Measurements from ENCODE around the gene ERG28. TPM values are rescaled to one million over a fixed set of nuclear protein-coding genes. Genes with fewer than 3 reads are reported as not detected.

The ERG28 gene
- total RNA-seq, 2 experiments from 2014 or later: 9.8 to 24.0 TPM

DNA sequence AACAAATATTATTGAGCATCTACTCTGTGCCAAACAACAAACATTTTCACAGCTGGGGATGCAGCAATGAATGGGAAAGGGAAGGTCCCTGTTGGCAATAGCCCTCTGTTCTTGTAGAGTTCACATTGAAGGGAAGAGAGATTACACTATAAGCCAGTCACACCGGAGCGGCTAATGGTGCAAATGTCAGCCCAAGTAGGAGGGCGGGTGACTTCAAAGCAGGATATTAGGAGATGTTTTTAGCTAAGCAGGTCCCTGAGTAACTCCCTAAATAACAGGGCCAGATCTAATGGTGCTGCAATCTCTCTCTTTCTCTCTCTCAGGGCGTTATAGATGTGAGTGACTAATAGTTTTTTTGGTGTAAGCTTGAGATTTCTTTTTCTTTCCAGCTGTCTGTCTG lies 51.6 kb downstream of the ERG28 start:
- no TSS peak for BruUV-seq (replicated peaks)

GRCh38 chr14:75607842-75608640 lies 52.6 kb downstream of the ERG28 start:
- H3K4me3 ChIP-seq (ENCODE audit: low read depth, low read length, poor library complexity, severe bottlenecking): no peak overlapping the region
- DNase-seq (ENCODE audit: low spot score): no peak
- no peak overlapping the region for H3K4me2 ChIP-seq (ENCODE audit: low read length)
- no peaks in the 10 kb centered on the region for H3K79me2 ChIP-seq (ENCODE audit: insufficient read depth, low read depth, low read length)
- H4K20me1 ChIP-seq (ENCODE audit: insufficient read depth, low read length): no peaks in the 10 kb centered on the region
- H3K9me3 ChIP-seq (ENCODE audit: low read length): no peaks in the 10 kb centered on the region
- H3K4me1 ChIP-seq (ENCODE audit: insufficient read depth, low read length, poor library complexity, severe bottlenecking): no peaks in the 10 kb centered on the region
- CTCF ChIA-PET (ENCODE audit: unreplicated experiment): no interaction called here
- H2AFZ ChIP-seq (ENCODE audit: low read length): no peak overlapping the region
- H3K36me3 ChIP-seq (ENCODE audit: insufficient read depth, low read length): no peaks in the 10 kb centered on the region
- POLR2A ChIA-PET: no interaction called here
- BruUV-seq (replicated peaks): no TSS peak
- no peak overlapping the region for H3K27ac ChIP-seq (ENCODE audit: low read depth, low read length, poor library complexity, severe bottlenecking)
- intact Hi-C loops (cut with micrococcal nuclease; ENCODE audit: unreplicated experiment): no loop called here
- TF ChIP-seq CTCF (conservative IDR thresholded peaks at IDR 0.05; ENCODE audit: low read length) (no peak), EZH2phosphoT487 (IDR thresholded peaks at IDR 0.05; ENCODE audit: borderline replicate concordance, low read depth, low read length) (no peak)
- H3K9me2 ChIP-seq (ENCODE audit: insufficient read depth, low read length): no peaks in the 10 kb centered on the region

More for the DNA sequence above, 51.6 kb downstream of the ERG28 start:
- no peak overlapping the region for H2AFZ ChIP-seq (ENCODE audit: low read length)
- intact Hi-C loops (cut with micrococcal nuclease; ENCODE audit: unreplicated experiment): no loop called here
- no peak overlapping the region for H3K4me2 ChIP-seq (ENCODE audit: low read length)
- no peak for DNase-seq (ENCODE audit: low spot score)
- H3K27ac ChIP-seq (ENCODE audit: low read depth, low read length, poor library complexity, severe bottlenecking): no peak overlapping the region
- H3K9me2 ChIP-seq (ENCODE audit: insufficient read depth, low read length): no peaks in the 10 kb centered on the region
- no peaks in the 10 kb centered on the region for H3K9me3 ChIP-seq (ENCODE audit: low read length)
- no peaks in the 10 kb centered on the region for H3K4me1 ChIP-seq (ENCODE audit: insufficient read depth, low read length, poor library complexity, severe bottlenecking)
- no peaks in the 10 kb centered on the region for H3K79me2 ChIP-seq (ENCODE audit: insufficient read depth, low read depth, low read length)
- no peak overlapping the region for H3K4me3 ChIP-seq (ENCODE audit: low read depth, low read length, poor library complexity, severe bottlenecking)
- H3K36me3 ChIP-seq (ENCODE audit: insufficient read depth, low read length): no peaks in the 10 kb centered on the region
- ChIA-PET POLR2A (interaction anchor here (1.0 kb wide), 1 partner anchor 13 kb away, joined by 5 read pairs; no protein-coding TSS in a partner anchor), CTCF (ENCODE audit: unreplicated experiment) (no interaction called here)
- TF ChIP-seq CTCF (conservative IDR thresholded peaks at IDR 0.05; ENCODE audit: low read length) (no peak), EZH2phosphoT487 (IDR thresholded peaks at IDR 0.05; ENCODE audit: borderline replicate concordance, low read depth, low read length) (no peak)
- no peaks in the 10 kb centered on the region for H4K20me1 ChIP-seq (ENCODE audit: insufficient read depth, low read length)

- Histone ChIP-seq H2AFZ (ENCODE audit: low read length) (no peak overlapping the region), H3K27ac (ENCODE audit: low read depth, low read length, poor library complexity, severe bottlenecking) (no peak overlapping the region), H3K4me3 (ENCODE audit: low read depth, low read length, poor library complexity, severe bottlenecking) (no peak overlapping the region), H3K9me3 (ENCODE audit: low read length) (no peaks in the 10 kb centered on the region), H3K36me3 (ENCODE audit: insufficient read depth, low read length) (no peaks in the 10 kb centered on the region), H3K4me2 (ENCODE audit: low read length) (no peak overlapping the region), H3K9me2 (ENCODE audit: insufficient read depth, low read length) (no peaks in the 10 kb centered on the region), H4K20me1 (ENCODE audit: insufficient read depth, low read length) (no peaks in the 10 kb centered on the region), H3K79me2 (ENCODE audit: insufficient read depth, low read depth, low read length) (no peaks in the 10 kb centered on the region), H3K4me1 (ENCODE audit: insufficient read depth, low read length, poor library complexity, severe bottlenecking) (no peaks in the 10 kb centered on the region)
- POLR2A ChIA-PET: no interaction called here
- intact Hi-C loops (cut with micrococcal nuclease; ENCODE audit: unreplicated experiment): no loop called here
- no peak for DNase-seq (ENCODE audit: low spot score)
- no TSS peak for BruUV-seq (replicated peaks)
- CTCF ChIA-PET (ENCODE audit: unreplicated experiment): interaction anchor here (0.6 kb wide), 1 partner anchor 431 kb away, joined by 4 read pairs; no protein-coding TSS in a partner anchor
- TF ChIP-seq EZH2phosphoT487 (IDR thresholded peaks at IDR 0.05; ENCODE audit: borderline replicate concordance, low read depth, low read length) (no peak), CTCF (conservative IDR thresholded peaks at IDR 0.05; ENCODE audit: low read length) (no peak)
Observed at GRCh38 chr14:75607044-75607443, 53.6 kb downstream of the ERG28 start.
